GM13976 (cell line): ENCODE results near the gene CEP55.
"Not testable (repeated sequence)": the region's sequence is repeated elsewhere in the genome, so short reads cannot be mapped to it uniquely, and the experiment has no call there.

Source experiments
- DNase-seq: peaks from one replicate; pipeline ENCODE4 v3.0.0; 2012; ENCODE audit warnings: low spot score
- CTCF ChIP-seq: IDR thresholded peaks from 2 replicates; pipeline ENCODE4 v1.5.1; 2012; ENCODE audit warnings: borderline replicate concordance, mild to moderate bottlenecking; ENCODE audit not compliant: insufficient read depth; ENCODE audit errors: extremely low read depth, missing control alignments, control extremely low read depth
- in situ Hi-C: fragments of 300-500 bp; cut with MboI; formaldehyde crosslinking; loops from one replicate; pipeline ENCODE4 v1.12.0; 2022; ENCODE audit warnings: low sequenced_read_pairs, mixed read lengths, inconsistent platforms; ENCODE audit not compliant: unreplicated experiment

The CEP55 gene

DNA sequence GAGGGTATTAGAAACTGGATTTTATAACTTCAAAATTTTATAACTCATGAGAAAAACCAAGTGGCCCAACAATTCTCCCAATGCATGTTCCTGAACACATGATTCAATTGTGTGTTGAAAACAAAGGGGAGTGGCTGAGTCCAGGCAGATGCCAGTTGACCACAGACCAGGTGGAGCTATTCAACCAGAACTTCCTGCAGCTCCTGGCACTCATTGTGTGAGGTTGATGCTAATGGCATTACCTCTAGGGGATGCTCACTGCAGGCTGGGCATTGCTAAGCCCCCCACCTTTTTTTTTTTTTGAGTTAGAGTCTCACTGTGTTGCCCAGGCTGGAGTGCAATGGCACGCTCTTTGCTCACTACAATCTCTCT is 34.6 kb upstream of the CEP55 start:
- in situ Hi-C loops: no loop called here
- no peak for DNase-seq
- no peak for TF ChIP-seq CTCF

DNA sequence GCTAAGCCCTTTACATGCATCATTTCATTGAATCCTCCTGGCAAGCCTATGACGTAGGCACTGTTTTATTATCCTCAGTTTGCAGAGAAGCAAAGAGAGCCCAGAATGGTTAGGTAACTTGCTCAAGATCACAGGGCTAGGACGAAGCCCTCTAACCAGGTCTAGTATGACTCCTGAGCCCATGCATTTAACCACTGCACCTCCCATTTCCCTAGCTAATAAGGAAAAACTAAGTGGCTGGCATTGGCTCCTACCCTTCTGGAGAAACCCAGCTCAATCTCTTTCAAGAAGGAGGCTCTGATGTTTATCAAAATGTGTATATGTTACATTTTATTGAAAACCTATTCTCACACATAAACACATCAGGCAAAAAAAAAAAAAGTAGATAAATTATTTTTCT is 34.0 kb upstream of the CEP55 start:
- no peak for TF ChIP-seq CTCF
- in situ Hi-C loops: no loop called here
- no peak for DNase-seq

GRCh38 chr10:93462881-93463280 is 33.5 kb upstream of the CEP55 start:
- in situ Hi-C loops: no loop called here
- TF ChIP-seq CTCF: no peak
- no peak for DNase-seq

- no peak for DNase-seq
- in situ Hi-C loops: no loop called here
- no peak for TF ChIP-seq CTCF
These were observed 32.5 kb upstream of the CEP55 start for GRCh38 chr10:93463723-93464476.

DNA sequence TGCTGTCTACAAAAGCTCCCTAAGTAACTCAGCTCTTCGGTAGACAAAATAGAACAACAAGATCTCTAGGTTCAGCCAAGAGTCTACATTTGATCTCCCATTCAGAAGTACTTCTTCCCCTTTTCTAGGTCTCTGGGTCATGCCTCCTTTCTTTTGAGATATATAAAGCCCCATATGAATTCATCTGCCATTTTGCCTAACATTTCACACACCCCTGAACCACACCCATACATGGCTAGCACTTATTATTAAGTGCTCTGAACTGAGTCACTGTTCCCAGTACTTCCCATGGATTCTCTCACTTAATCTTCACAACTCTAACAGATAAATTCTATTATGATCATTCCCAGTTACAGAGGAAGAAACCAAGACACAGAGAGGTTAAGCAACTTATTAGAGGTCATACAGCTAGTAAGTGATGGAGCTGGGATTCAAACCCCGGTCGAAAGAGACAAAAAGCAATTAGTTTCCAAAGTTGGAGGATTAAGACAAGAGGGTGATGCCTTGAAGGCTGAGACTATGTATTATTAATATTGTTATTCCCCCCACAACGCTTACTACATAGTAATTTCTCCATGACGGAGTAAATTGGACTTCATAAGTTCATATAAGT is 31.5 kb upstream of the CEP55 start:
- in situ Hi-C loops: no loop called here
- DNase-seq: no peak
- TF ChIP-seq CTCF: no peak

DNA sequence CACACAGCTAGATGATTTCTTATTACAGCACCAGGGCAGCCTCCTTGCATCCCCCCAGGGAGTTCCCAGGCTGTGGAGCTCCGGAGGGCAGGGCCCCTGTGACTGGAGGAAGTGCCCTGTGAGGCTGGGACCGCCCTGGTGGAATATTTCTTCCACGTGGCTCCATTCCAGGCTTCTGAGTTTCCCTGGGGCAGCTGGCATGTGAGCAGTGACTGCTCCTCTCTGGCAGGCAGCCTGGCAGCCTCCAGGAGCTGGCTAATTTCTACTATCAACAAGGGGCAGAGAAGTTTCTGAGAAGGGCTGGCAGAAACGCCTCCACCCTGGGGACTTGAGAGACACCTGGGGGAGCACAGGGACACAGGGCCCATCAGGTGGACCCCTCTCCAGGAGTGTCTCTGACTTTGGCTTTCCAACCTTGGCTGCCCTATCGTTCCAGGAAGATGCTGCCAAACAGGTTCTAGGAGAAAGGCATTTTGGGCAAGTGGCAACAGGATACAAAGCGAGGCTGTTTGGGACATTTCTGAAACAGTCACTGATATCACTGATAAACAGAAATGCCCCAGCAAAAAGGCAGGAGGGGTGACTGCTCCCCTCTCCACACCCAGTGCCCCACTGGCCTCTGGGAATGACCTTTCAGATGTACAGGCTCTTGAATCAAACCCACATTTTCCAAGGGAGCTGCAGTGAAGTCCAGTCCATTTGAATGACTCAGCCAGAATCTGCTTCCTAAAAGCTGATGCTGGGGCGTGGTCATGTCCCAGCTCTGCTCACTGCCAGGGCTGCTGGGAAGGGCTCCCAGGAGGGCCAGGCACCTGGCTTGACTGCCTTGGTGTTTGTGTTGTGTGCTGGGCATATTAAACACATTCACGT is 30.4 kb upstream of the CEP55 start:
- in situ Hi-C loops: no loop called here
- no peak for TF ChIP-seq CTCF
- no peak for DNase-seq

DNA sequence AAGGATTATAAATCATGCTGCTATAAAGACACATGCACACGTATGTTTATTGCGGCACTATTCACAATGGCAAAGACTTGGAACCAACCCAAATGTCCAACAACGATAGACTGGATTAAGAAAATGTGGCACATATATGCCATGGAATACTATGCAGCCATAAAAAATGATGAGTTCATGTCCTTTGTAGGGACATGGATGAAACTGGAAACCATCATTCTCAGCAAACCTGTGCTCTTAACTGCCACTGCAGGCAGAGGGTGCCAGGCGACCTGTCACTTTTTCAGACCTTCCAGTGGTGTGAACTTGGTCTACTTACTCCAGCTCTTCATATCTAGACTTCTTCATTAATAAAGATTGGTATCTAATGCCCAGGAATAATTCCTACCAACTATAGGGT is 28.8 kb upstream of the CEP55 start:
- in situ Hi-C loops, DNase-seq: not testable (repeated sequence)
